HL-60 (cell line): ENCODE data around the gene TXNRD2.

Source experiments
- DNase-seq, 2 experiments: peaks; one replicate each; pipeline ENCODE4 v3.0.0-alpha.2; 2010 to 2020; ENCODE audit warnings: low read depth in 1 of 2, low spot score in 1 of 2
- H3K27ac ChIP-seq: fragments of 250-450 bp; sonication (Bioruptor Pico); replicated peaks from 2 replicates; pipeline ENCODE4 v1.5.1; 2020; ENCODE audit warnings: mild to moderate bottlenecking, moderate library complexity
- H3K27me3 ChIP-seq: fragments of 250-450 bp; sonication (Bioruptor Pico); 2 replicates; pipeline ENCODE4 v1.5.1; 2021; ENCODE audit warnings: mild to moderate bottlenecking, moderate library complexity; ENCODE audit not compliant: insufficient read depth, poor library complexity, severe bottlenecking
- H3K4me3 ChIP-seq: replicated peaks from 2 replicates; pipeline ENCODE4 v1.5.1; 2011; ENCODE audit warnings: mild to moderate bottlenecking, control low read depth, low read length; ENCODE audit not compliant: insufficient read depth
- CTCF ChIP-seq: IDR thresholded peaks from one replicate; pipeline ENCODE4 v1.5.1; 2011; ENCODE audit warnings: low read length, control low read depth, inconsistent platforms; ENCODE audit not compliant: insufficient read depth
- GABPA ChIP-seq: IDR thresholded peaks from 2 replicates; pipeline ENCODE4 v1.6.1; 2012; ENCODE audit warnings: low read depth
- POLR2AphosphoS5 ChIP-seq: IDR thresholded peaks from 2 replicates; pipeline ENCODE4 v1.6.1; 2012; ENCODE audit warnings: low read depth
- REST ChIP-seq: IDR thresholded peaks from 2 replicates; pipeline ENCODE4 v1.6.1; 2012; ENCODE audit warnings: low read depth; ENCODE audit not compliant: insufficient replicate concordance
- SPI1 ChIP-seq: IDR thresholded peaks from 2 replicates; pipeline ENCODE4 v1.6.1; 2012; ENCODE audit warnings: low read depth, mild to moderate bottlenecking, borderline replicate concordance

TXNRD2 gene

GRCh38 chr22:19878461-19879245 lies 63.0 kb downstream of the TXNRD2 start:
- no peak overlapping the region for H3K27ac ChIP-seq
- H3K27me3 ChIP-seq = no peaks in the 10 kb centered on the region
- DNase-seq = no peak
- H3K4me3 ChIP-seq = no peak overlapping the region
- TF ChIP-seq REST (no peak), GABPA (no peak), CTCF (no peak), POLR2AphosphoS5 (no peak), SPI1 (no peak)

DNA sequence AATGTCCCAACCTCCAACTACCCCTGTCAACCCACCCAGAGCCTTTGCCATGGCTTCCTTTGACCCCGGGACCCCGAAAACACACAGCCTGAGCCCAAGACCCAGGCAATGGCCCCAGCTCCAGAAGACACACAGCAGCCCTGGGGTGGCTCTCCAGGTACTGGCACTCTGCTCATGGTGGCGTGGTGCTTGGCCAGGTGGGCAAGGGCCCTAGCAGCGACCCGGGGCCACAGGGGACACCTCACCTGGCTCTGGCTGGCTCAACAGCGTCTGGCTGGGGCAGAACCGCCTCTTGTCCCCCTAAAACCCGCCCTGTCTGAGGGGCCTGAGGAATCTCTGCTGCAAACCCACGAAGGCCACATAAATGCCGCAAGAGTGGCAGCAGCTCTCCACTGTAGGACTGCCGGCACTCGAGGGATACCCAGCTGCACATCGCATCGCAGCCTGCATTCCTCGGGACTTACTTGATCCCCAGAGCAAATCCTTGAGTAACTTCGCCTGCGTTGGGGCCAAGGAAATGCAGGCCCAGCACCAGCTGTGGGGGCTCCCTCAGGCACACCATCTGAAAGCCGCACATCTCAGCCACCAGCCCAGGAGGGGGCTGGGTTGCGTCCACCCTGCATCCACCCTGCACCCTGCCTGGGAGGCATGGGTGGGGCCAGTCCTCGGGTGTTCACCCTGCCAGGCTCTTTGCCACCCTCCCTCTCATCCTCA lies 63.8 kb downstream of the TXNRD2 start:
- no peak overlapping the region for H3K4me3 ChIP-seq
- no peak overlapping the region for H3K27ac ChIP-seq
- no peak for TF ChIP-seq SPI1
- TF ChIP-seq POLR2AphosphoS5 = no peak
- TF ChIP-seq REST = no peak
- no peak for TF ChIP-seq GABPA
- no peak for TF ChIP-seq CTCF
- H3K27me3 ChIP-seq = no peaks in the 10 kb centered on the region
- DNase-seq = no peak

DNA sequence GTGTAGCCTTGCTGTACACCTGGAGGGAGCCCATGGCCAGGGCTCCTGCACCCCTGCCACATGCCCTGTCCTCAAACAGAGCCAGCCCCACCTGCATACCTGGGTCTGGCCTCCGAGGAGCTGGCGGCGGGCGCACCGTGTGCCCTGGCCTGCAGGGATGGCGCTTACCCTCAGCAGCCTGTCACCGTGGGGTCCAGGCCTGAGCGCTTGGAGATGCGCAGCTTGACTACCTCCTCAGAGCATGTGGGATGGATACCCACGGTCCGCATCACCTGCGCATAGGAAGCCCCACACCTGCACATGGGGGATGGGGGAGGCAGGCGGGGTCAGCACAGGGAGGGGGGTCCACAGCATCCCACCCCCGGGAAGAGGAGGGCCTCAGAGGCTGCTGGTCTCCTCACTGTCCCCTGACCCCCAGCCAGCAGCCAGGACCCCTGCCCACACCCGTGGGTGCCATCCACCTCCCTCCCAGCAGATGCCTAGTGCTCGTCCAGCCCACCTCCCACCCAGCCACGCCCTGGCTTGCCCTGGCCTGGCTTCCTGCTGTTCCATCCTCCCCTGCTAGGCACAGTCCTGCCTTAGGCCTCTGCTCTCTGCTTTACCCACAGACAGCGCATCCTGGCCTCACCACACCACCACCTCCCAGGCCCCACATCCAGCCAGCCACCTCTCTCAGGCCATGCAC lies 64.5 kb downstream of the TXNRD2 start:
- Histone ChIP-seq H3K27me3 (no peaks in the 10 kb centered on the region), H3K4me3 (no peak overlapping the region), H3K27ac (no peak overlapping the region)
- no peak for TF ChIP-seq POLR2AphosphoS5
- no peak for TF ChIP-seq CTCF
- no peak for TF ChIP-seq GABPA
- no peak for TF ChIP-seq SPI1
- TF ChIP-seq REST = no peak
- no peak for DNase-seq
